GM23338 (cell line): ENCODE measurements around the gene PTGIS. TPM values are rescaled to one million over a fixed set of nuclear protein-coding genes. Genes with fewer than 3 reads are reported as not detected.

Source experiments
- ATAC-seq: fragments of 200-7000 bp; cut with Tn5 transposase; 3 replicates; pipeline ENCODE4 v1.9.1; 2020
- DNase-seq: peaks from one replicate; pipeline ENCODE4 v3.0.0-alpha.2; 2015; ENCODE audit warnings: low spot score
- H2AFZ ChIP-seq: fragments of 200-600 bp; sonication (generic); 2 replicates; pipeline ENCODE4 v1.8.0; 2016; ENCODE audit warnings: antibody characterized with exemption, mild to moderate bottlenecking, moderate library complexity
- H3F3A ChIP-seq: fragments of 200-600 bp; sonication (generic); replicated peaks from 2 replicates; pipeline ENCODE4 v1.8.0; 2017; ENCODE audit warnings: antibody characterized with exemption, mixed run types, low read depth
- H3K27ac ChIP-seq: fragments of 200-600 bp; sonication (generic); 2 replicates; pipeline ENCODE4 v1.6.1; 2016; ENCODE audit warnings: low read depth
- H3K27me3 ChIP-seq: fragments of 200-600 bp; sonication (generic); 2 replicates; pipeline ENCODE4 v1.8.0; 2016; ENCODE audit warnings: mild to moderate bottlenecking, mixed run types, moderate library complexity; ENCODE audit not compliant: insufficient read depth
- H3K36me3 ChIP-seq: fragments of 200-600 bp; sonication (generic); 2 replicates; pipeline ENCODE4 v1.8.0; 2016; ENCODE audit warnings: mild to moderate bottlenecking; ENCODE audit not compliant: insufficient read depth
- H3K4me1 ChIP-seq: fragments of 200-600 bp; sonication (generic); 2 replicates; pipeline ENCODE4 v1.8.0; 2016; ENCODE audit warnings: mild to moderate bottlenecking, moderate library complexity; ENCODE audit not compliant: insufficient read depth
- H3K4me2 ChIP-seq: fragments of 200-600 bp; sonication (generic); 2 replicates; pipeline ENCODE4 v1.7.1; 2017; ENCODE audit warnings: mixed run types
- H3K4me3 ChIP-seq: fragments of 200-600 bp; sonication (generic); 2 replicates; pipeline ENCODE4 v1.6.1; 2016; ENCODE audit warnings: mixed run types
- H3K79me2 ChIP-seq: fragments of 200-600 bp; sonication (generic); replicated peaks from 2 replicates; pipeline ENCODE4 v1.8.0; 2017; ENCODE audit warnings: mild to moderate bottlenecking; ENCODE audit not compliant: insufficient read depth
- H3K9me2 ChIP-seq: fragments of 200-600 bp; sonication (generic); 2 replicates; pipeline ENCODE4 v1.8.0; 2017; ENCODE audit not compliant: insufficient read depth
- H4K20me1 ChIP-seq: fragments of 200-600 bp; sonication (generic); replicated peaks from 2 replicates; pipeline ENCODE4 v1.8.0; 2017; ENCODE audit warnings: mild to moderate bottlenecking; ENCODE audit not compliant: insufficient read depth
- H3K27ac Mint-ChIP-seq: 2 replicates; pipeline ENCODE4 v1.8.0; 2020; ENCODE audit warnings: inconsistent platforms, mild to moderate bottlenecking, moderate library complexity, mixed read lengths
- H3K27me3 Mint-ChIP-seq: 3 replicates; pipeline ENCODE4 v1.8.0; 2022; ENCODE audit warnings: low read depth, mild to moderate bottlenecking, moderate library complexity, mixed read lengths, inconsistent platforms; ENCODE audit not compliant: insufficient read depth, poor library complexity
- H3K36me3 Mint-ChIP-seq: 3 replicates; pipeline ENCODE4 v1.8.0; 2021; ENCODE audit warnings: low read depth, mild to moderate bottlenecking, inconsistent platforms, moderate library complexity, mixed read lengths
- H3K4me1 Mint-ChIP-seq: 3 replicates; pipeline ENCODE4 v1.8.0; 2020; ENCODE audit warnings: mild to moderate bottlenecking, inconsistent platforms, mixed read lengths
- H3K4me3 Mint-ChIP-seq: 3 replicates; pipeline ENCODE4 v1.8.0; 2021; ENCODE audit warnings: moderate library complexity, mild to moderate bottlenecking, inconsistent platforms, mixed read lengths
- H3K9me3 Mint-ChIP-seq: 3 replicates; pipeline ENCODE4 v1.8.0; 2020; ENCODE audit warnings: moderate library complexity, mild to moderate bottlenecking, inconsistent platforms, mixed read lengths
- EZH2 ChIP-seq: fragments of 200-600 bp; sonication (generic); IDR thresholded peaks from one replicate; pipeline ENCODE4 v1.8.0; 2017; ENCODE audit warnings: antibody characterized with exemption, mild to moderate bottlenecking, low read depth; ENCODE audit not compliant: unreplicated experiment
- EZH2phosphoT487 ChIP-seq: fragments of 200-600 bp; sonication (generic); IDR thresholded peaks from one replicate; pipeline ENCODE4 v1.8.1; 2018; ENCODE audit warnings: antibody characterized with exemption; ENCODE audit not compliant: unreplicated experiment
- polyA plus RNA-seq: library from polyadenylated mRNA; unstranded; fragments of >200 nt; fragmentation: Nextera tagmentation; extraction: Ambion mirVana; gene quantifications from 2 replicates; pipeline ENCODE4 v1.2.1, GENCODE V29; 2016
- total RNA-seq: library from RNA; depleted of rRNA; stranded (reverse); fragments of >200 nt; shearing (Covaris generic); gene quantifications from 2 replicates; pipeline ENCODE4 v1.2.3, GENCODE V29; 2014
- TF ChIP-seq, protein P1 (sequence below): IDR thresholded peaks from one replicate; pipeline ENCODE4 v1.6.1; 2018; ENCODE audit warnings: antibody characterized with exemption; ENCODE audit not compliant: unreplicated experiment
- TF ChIP-seq, protein P2 (sequence below), 2 experiments: fragments of 200-600 bp in 1 of 2; sonication (generic) in 1 of 2; conservative IDR thresholded peaks; 2 replicates each; pipeline versions ENCODE4 v1.5.1 to v1.6.1; 2016 to 2017; ENCODE audit warnings: antibody characterized with exemption in 2 of 2, low read depth in 2 of 2, mild to moderate bottlenecking in 2 of 2, moderate library complexity in 1 of 2
- TF ChIP-seq, protein P3 (sequence below): IDR thresholded peaks from 2 replicates; pipeline ENCODE4 v1.6.1; 2016; ENCODE audit warnings: antibody characterized with exemption

Gene PTGIS
- total and polyA plus RNA-seq, 2 experiments from 2014 or later = 6.6 to 28.7 TPM

DNA sequence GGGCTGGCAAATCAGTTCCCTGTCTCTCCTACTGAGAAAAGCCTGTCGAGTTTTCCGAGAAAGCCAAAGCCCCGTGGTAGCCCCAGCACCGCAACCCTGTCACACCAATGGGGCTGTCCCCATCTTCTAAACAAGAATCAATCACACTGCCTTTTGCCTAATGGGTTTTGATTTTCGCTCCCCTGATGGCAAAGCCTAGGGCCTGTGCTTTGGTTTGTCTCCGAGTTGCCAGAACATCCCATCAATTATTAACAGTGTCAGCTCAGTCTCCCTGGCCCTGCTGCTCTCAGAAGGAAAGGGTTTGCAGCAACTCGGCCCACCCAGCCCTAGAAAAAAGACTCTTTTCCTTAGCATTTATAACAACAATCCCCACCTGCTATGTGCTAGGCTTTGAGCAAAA lies 89.7 kb downstream of the PTGIS start:
- Mint-ChIP-seq H3K36me3 (peaks cover 5% of the 10 kb centered on the region; the same call in 1 of the 3 replicates), H3K27ac (no peak overlapping the region), H3K27me3 (peaks cover 18% of the 10 kb centered on the region), H3K4me3 (no peak overlapping the region), H3K9me3 (no peaks in the 10 kb centered on the region), H3K4me1 (peaks cover 8% of the 10 kb centered on the region; the same call in 2 of the 3 replicates)
- Histone ChIP-seq H2AFZ (no peak overlapping the region), H3K4me3 (no peak overlapping the region), H3K27me3 (peaks cover 15% of the 10 kb centered on the region), H3K79me2 (no peaks in the 10 kb centered on the region), H3K4me1 (no peaks in the 10 kb centered on the region), H3K9me2 (no peaks in the 10 kb centered on the region), H3K4me2 (no peak overlapping the region), H3K27ac (no peak overlapping the region), H3F3A (no peaks in the 10 kb centered on the region), H3K36me3 (no peaks in the 10 kb centered on the region), H4K20me1 (no peaks in the 10 kb centered on the region; the same call in 1 of the 2 replicates)
- TF ChIP-seq, protein P1, sequence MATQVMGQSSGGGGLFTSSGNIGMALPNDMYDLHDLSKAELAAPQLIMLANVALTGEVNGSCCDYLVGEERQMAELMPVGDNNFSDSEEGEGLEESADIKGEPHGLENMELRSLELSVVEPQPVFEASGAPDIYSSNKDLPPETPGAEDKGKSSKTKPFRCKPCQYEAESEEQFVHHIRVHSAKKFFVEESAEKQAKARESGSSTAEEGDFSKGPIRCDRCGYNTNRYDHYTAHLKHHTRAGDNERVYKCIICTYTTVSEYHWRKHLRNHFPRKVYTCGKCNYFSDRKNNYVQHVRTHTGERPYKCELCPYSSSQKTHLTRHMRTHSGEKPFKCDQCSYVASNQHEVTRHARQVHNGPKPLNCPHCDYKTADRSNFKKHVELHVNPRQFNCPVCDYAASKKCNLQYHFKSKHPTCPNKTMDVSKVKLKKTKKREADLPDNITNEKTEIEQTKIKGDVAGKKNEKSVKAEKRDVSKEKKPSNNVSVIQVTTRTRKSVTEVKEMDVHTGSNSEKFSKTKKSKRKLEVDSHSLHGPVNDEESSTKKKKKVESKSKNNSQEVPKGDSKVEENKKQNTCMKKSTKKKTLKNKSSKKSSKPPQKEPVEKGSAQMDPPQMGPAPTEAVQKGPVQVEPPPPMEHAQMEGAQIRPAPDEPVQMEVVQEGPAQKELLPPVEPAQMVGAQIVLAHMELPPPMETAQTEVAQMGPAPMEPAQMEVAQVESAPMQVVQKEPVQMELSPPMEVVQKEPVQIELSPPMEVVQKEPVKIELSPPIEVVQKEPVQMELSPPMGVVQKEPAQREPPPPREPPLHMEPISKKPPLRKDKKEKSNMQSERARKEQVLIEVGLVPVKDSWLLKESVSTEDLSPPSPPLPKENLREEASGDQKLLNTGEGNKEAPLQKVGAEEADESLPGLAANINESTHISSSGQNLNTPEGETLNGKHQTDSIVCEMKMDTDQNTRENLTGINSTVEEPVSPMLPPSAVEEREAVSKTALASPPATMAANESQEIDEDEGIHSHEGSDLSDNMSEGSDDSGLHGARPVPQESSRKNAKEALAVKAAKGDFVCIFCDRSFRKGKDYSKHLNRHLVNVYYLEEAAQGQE = no peak
- ATAC-seq (no peak), DNase-seq (no peak)

DNA sequence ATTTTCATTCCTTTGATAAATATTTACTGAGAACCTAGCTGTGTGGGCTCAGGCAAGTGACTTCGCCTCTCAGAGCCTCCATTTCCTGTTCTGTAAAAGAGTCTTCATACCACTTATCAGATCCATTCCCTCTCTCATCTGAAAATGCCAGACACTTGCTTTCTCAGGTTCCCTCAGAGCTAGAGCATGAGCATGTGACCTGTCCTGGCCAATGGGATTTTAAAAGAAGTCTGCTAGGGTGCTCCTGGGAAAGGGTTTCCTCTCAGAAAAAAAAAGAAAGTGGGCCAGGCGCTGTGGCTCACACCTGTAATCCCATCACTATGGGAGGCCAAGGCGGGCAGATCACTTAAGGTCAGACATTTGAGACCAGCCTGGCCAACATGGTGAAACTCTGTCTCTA lies 90.7 kb downstream of the PTGIS start:
- Histone ChIP-seq H3K79me2 (no peaks in the 10 kb centered on the region), H2AFZ (no peak overlapping the region), H4K20me1 (no peaks in the 10 kb centered on the region; the same call in 1 of the 2 replicates), H3K4me2 (no peak overlapping the region), H3K4me1 (no peaks in the 10 kb centered on the region), H3K27ac (no peak overlapping the region), H3K4me3 (no peak overlapping the region), H3K36me3 (no peaks in the 10 kb centered on the region), H3F3A (no peaks in the 10 kb centered on the region), H3K27me3 (peaks cover 10% of the 10 kb centered on the region), H3K9me2 (no peaks in the 10 kb centered on the region)
- Mint-ChIP-seq H3K36me3 (peaks cover 5% of the 10 kb centered on the region; the same call in 1 of the 3 replicates), H3K27ac (no peak overlapping the region), H3K4me1 (peaks cover 11% of the 10 kb centered on the region), H3K9me3 (no peaks in the 10 kb centered on the region), H3K4me3 (no peak overlapping the region; the same call in 2 of the 3 replicates), H3K27me3 (peaks cover 14% of the 10 kb centered on the region)
- TF ChIP-seq, protein P2, sequence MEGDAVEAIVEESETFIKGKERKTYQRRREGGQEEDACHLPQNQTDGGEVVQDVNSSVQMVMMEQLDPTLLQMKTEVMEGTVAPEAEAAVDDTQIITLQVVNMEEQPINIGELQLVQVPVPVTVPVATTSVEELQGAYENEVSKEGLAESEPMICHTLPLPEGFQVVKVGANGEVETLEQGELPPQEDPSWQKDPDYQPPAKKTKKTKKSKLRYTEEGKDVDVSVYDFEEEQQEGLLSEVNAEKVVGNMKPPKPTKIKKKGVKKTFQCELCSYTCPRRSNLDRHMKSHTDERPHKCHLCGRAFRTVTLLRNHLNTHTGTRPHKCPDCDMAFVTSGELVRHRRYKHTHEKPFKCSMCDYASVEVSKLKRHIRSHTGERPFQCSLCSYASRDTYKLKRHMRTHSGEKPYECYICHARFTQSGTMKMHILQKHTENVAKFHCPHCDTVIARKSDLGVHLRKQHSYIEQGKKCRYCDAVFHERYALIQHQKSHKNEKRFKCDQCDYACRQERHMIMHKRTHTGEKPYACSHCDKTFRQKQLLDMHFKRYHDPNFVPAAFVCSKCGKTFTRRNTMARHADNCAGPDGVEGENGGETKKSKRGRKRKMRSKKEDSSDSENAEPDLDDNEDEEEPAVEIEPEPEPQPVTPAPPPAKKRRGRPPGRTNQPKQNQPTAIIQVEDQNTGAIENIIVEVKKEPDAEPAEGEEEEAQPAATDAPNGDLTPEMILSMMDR (conservative IDR thresholded peaks at IDR 0.05; ENCODE audit: low read depth in 2 of 2) = no peak
- TF ChIP-seq EZH2phosphoT487 = no peak
- peak; percentile 30 for DNase-seq
- no peak for ATAC-seq

DNA sequence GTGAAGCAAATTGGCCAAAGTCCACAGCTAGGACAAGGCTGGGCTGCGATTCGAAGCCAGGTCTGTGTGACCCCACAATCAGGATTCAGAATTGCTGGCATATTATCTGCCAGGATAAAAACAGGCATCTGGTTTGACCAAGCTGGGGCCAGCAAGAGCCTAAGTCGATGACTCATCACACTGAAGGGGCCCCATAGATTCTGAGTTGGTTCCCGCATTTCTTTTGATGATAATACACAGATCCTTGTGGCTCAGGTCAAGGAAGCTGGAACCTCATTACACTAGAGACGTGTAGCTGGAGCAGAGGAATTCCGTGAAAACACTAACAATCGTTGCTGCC lies 92.0 kb downstream of the PTGIS start:
- 0 out of 2 replicates have a peak overlapping the region, but pooled peaks have one; percentile 10 for H2AFZ ChIP-seq
- no peak overlapping the region for H3K27ac ChIP-seq
- no peaks in the 10 kb centered on the region for H4K20me1 ChIP-seq
- no peaks in the 10 kb centered on the region for H3K27me3 ChIP-seq
- H3F3A ChIP-seq = no peaks in the 10 kb centered on the region
- H3K4me3 ChIP-seq = no peak overlapping the region
- Mint-ChIP-seq H3K27ac (no peak overlapping the region), H3K4me3 (no peak overlapping the region), H3K9me3 (no peaks in the 10 kb centered on the region; the same call in 2 of the 3 replicates), H3K27me3 (peaks cover 5% of the 10 kb centered on the region), H3K36me3 (no peaks in the 10 kb centered on the region; the same call in 2 of the 3 replicates), H3K4me1 (peaks cover 4% of the 10 kb centered on the region)
- H3K79me2 ChIP-seq = no peaks in the 10 kb centered on the region
- no peak overlapping the region for H3K4me2 ChIP-seq
- H3K9me2 ChIP-seq = no peaks in the 10 kb centered on the region
- no peak for ATAC-seq
- DNase-seq = no peak
- no peaks in the 10 kb centered on the region for H3K36me3 ChIP-seq
- TF ChIP-seq EZH2 = no peak
- TF ChIP-seq, protein P3, sequence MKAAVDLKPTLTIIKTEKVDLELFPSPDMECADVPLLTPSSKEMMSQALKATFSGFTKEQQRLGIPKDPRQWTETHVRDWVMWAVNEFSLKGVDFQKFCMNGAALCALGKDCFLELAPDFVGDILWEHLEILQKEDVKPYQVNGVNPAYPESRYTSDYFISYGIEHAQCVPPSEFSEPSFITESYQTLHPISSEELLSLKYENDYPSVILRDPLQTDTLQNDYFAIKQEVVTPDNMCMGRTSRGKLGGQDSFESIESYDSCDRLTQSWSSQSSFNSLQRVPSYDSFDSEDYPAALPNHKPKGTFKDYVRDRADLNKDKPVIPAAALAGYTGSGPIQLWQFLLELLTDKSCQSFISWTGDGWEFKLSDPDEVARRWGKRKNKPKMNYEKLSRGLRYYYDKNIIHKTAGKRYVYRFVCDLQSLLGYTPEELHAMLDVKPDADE = no peak
- no peaks in the 10 kb centered on the region for H3K4me1 ChIP-seq
